Germinal center (tissue), 1 donor: ENCODE data around the gene KIF5B.

Source experiments
- DNase-seq: peaks from one replicate; pipeline ENCODE4 v3.0.0; 2012; ENCODE audit warnings: mixed read lengths, low spot score

The KIF5B gene

GRCh38 chr10:31961277-31962074, 94.7 kb downstream of the KIF5B start:
- no peak for DNase-seq

DNA sequence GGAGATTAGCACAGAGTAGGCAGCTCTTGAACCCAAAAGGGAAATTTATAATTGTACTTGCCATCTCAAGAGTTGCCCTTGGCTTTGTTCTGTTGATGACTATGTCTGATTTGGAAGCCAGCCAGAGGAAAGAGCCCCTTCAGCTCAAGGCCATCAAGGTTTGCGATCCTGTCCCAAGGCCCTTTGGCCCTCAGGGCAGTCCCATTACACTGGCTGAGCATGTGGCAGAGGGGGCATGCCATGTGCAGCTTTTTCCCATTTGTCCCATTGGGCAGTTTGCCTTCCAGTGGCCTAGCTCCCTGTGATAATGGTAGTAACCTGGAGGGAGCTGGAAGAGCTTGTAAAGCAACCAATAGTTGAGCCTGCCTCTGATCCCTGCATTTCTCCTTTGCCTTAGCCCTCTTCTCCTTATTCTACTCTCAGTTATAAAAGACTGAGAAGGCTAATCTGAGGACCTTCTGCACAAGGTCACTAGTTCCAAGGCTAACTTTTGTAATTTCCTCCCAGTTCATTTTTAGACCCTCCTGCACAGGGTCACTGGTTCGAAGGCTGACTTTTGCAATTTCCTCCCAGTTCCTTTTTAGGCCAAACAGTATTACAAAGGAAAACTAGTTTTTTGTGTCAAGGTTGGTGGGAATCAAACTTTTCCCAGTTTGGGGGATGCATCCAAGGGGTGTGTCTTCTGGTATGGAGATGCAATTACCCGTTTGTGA, 96.6 kb downstream of the KIF5B start:
- no peak for DNase-seq
